ENCODE results near the gene BNC2.
"Not testable (repeated sequence)": the region's sequence is repeated elsewhere in the genome, so short reads cannot be mapped to it uniquely, and the experiment has no call there.

The BNC2 gene

DNA sequence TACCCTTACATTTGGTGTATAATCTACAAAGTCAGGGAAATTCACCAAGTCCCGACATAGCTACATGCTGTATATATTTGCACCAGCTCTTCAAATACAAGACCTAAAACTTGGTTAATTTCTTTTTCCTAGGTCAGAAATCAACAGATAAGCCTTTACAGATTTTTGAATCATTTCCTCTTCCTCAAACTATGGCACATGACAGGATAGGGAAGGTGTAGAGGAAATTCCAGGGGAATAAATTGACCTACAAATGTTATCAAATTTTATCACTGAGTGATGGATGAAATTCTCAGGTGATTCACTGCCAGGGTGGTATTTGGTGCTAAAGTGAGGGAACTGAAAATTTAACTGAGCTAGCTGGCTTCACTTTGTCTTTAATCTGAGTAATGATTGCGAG is 360.0 kb downstream of the BNC2 start:
- no peak for DNase-seq (ENCODE audit: low read depth in 2 of 2)

GRCh38 chr9:16509997-16510396 is 360.5 kb downstream of the BNC2 start:
- DNase-seq (ENCODE audit: low read depth in 2 of 2) = no peak

DNA sequence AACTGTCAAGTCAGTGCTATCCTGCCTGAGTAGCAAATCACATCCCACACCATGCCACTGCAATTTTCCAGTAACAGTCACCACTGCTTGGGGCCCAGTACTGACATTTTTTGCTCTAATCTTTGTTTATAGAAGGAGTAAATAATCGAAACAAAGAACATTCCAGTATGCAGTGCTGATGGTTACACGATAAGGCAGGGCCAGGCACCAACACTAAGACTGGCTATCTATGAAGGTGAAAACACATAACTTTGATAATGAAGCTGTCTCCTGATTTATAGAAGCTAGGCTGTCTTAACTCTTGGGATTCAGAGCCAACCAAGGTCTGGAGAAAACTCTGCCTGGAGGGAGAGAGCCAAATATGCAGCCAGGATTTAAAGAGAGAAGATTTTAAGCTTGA is 365.3 kb downstream of the BNC2 start:
- no peak for DNase-seq (ENCODE audit: low read depth in 2 of 2)

- no peak for DNase-seq (ENCODE audit: low read depth in 2 of 2)
These were observed 368.7 kb downstream of the BNC2 start for GRCh38 chr9:16501726-16502125.

DNA sequence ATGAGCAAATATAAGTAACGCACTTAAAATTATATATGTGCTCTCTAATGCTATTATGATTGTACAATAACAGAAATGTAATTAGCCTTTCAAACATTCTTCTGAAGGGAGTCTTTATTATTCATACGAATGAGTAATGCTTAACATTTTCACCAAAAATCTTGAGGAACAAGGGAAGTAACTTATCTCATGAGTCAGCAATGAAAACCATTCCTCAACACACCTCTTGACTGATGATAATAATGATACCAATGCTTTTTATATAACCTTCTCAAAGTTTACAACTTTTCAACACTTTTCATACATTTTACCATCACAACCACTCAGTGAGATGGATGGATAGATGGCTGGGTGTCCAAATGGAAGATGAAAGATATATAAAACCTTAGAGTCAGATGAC is 369.3 kb downstream of the BNC2 start:
- DNase-seq (ENCODE audit: low read depth in 2 of 2) = peak; percentile 62 to 64

DNA sequence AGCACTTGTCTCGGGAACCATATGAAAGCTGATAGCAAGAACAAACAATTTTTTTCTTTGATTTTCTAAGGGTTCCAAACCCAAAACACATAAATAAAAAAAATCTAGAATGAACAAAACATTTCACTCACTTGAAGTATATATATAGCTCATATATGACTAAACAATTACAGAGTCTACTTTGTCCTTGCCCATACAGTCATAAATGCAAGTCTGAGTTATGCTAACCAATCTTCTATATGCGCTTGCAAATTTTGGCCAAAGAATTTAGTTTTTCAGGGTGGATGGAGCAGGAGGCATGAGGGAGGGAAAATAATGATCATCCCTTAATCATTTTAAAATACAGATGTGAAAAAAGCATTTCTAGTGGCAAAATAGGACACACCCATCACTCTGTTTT is 370.1 kb downstream of the BNC2 start:
- DNase-seq (ENCODE audit: low read depth in 2 of 2) = no peak

- no peak for DNase-seq (ENCODE audit: low read depth in 2 of 2)
These were observed 370.6 kb downstream of the BNC2 start for GRCh38 chr9:16499892-16500291.

GRCh38 chr9:16496908-16497307 is 373.6 kb downstream of the BNC2 start:
- no peak for DNase-seq (ENCODE audit: low read depth in 2 of 2)

DNA sequence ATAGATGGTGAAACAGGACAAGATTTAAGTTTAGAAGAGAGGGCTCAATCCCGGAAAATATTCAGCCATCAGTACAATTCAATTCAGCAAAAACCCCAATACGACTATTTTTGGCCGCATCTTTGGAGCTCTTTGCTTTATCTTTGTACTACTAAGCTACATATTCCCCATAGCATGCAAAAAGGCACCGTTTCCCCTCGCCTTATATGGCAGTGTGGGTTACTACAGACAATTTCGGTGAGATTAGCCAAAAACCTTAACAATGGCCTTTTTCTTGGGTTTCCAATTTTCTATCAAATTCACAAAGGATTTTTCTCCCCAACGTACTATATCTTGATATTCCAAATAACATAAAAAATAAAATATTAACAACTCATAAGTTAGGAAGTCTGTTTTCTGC is 382.6 kb downstream of the BNC2 start:
- no peak for DNase-seq (ENCODE audit: low read depth in 2 of 2)

DNA sequence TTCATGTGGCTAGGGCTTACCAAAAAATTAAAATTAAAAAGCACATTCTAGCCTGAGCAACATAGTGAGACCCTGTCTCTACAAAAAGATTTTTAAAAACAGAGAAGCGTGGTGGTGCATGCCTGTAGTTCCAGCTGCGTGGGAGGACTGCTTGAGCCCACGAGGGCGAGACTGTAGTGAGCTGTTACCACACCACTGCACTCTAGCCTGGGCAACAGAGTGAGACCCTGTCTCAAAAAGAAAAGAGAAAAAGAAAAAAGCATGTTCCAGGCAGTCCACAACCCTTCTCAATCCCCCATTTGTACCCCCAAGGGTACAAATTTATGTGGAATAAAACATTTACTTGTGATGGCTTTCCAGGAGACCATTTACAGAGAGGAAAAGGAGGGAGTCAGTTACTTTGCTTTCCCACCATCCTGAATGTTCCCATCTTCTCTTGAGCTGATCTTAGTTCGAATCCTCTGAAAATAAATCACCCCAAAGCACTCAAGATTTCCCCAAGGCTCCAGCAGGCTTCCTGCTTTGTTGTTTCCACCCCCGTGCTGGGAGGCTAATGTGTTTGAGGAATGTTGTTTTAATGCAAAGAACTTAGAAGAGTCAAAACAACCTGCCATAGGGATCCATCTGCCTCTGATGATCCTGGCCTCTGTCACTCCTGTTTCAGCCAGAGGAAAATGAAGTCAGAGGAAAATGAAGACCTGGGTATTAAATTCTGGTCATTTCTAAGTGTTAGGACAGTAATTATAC is 384.7 kb downstream of the BNC2 start:
- DNase-seq (ENCODE audit: low read depth in 2 of 2) = no peak

DNA sequence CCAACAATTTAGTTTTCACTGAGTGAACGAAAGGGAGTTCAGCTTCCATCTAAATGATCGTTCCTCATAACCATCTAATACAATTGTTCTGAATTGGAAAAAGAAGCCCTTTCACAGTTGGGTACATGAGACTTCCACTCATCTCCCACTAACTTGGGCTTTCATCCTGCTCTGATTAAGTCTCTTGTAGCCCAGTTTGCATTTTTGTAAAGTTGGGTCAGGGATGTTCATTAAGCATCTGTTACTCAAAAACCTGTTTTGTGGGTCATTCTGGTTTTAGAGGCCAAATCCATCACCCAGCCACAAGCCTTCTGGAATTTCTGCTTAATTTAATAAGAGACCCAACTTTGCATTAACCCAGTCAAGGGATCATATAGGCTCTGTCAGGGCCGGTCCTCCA is 385.3 kb downstream of the BNC2 start:
- DNase-seq (ENCODE audit: low read depth in 2 of 2) = no peak

DNA sequence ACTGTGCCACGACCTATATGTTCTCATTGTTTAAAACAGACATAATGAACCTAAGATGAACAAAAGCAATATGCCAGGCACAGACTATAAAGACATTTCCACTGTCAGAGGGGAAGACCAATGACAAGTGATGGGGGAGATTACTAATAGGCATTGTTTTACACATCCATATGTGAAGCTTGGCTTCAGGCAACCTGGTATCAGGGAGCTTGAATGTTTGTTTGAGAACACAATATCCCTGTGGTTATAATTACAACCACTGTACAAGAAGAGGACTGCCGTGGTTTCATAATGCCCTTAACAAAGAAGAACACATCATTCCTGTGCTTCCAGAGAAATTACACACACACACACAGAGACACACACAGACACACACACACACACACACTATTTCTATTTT is 385.7 kb downstream of the BNC2 start:
- peak in 1 of 2 experiments; percentile 16 for DNase-seq (ENCODE audit: low read depth in 2 of 2)

- DNase-seq (ENCODE audit: low read depth in 2 of 2) = no peak
These were observed 386.3 kb downstream of the BNC2 start for GRCh38 chr9:16484180-16484579.

DNA sequence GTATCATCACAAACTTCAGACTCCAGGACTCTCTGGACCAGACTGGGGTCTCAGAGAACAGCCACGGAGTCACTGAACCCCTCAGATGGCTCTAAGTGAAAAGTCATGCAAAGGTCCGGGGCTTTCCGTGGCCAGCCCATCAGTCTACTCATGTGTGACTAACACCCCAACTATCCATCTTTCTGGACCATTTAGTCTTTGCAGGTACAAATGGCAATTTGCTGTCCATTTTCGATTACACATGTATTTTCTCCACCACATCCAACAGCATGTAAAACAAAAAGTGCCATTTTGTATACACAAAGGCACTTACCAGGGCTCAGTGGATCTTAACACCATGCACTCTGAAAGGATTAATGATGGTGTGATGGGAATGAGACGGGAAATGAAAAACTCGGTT is 387.7 kb downstream of the BNC2 start:
- DNase-seq (ENCODE audit: low read depth in 2 of 2) = no peak

- not testable (repeated sequence) for DNase-seq (ENCODE audit: low read depth in 2 of 2)
These were observed 389.9 kb downstream of the BNC2 start for GRCh38 chr9:16480584-16480983.

- peak; percentile 29 to 37 for DNase-seq (ENCODE audit: low read depth in 2 of 2)
These were observed 394.5 kb downstream of the BNC2 start for GRCh38 chr9:16475996-16476395.

DNA sequence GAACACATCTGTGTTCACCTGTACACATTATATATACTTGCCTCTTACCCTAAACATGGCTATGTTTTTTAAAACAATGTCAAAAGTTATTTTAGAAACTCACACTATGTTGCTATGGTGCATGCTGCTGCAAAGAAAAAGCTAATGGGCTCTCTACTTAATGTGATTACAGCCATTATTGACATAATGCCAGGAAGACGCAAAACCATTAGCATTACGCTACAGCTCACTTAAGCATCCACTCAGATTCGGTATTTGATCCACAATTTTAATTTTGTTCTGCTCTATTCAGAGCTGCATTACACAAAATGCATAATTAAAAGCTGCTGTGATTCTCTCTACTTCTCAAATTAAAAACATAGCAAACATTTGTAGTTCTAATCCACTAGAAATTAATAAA is 395.2 kb downstream of the BNC2 start:
- DNase-seq (ENCODE audit: low read depth in 2 of 2) = no peak

GRCh38 chr9:16469184-16469583 is 401.3 kb downstream of the BNC2 start:
- DNase-seq (ENCODE audit: low read depth in 2 of 2) = no peak

DNA sequence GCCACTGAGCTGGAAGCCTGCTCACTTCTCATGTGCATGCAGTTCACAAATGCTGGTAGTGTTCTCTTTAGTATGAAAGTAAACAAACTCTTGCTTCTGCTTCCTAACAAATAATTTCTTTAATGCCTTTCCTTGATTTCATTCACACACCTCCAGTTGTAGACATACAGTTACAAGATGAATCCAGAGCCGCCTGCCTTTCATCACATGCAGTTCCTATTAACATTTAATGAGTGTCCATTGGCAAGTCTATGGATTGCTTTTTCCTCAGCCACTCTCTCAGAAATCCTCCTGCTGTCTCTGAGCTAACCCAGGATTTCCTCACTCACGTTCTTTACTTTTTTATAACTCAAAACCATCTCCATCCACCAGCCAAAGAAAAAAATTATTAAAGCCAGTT is 408.6 kb downstream of the BNC2 start:
- DNase-seq (ENCODE audit: low read depth in 2 of 2) = no peak

DNA sequence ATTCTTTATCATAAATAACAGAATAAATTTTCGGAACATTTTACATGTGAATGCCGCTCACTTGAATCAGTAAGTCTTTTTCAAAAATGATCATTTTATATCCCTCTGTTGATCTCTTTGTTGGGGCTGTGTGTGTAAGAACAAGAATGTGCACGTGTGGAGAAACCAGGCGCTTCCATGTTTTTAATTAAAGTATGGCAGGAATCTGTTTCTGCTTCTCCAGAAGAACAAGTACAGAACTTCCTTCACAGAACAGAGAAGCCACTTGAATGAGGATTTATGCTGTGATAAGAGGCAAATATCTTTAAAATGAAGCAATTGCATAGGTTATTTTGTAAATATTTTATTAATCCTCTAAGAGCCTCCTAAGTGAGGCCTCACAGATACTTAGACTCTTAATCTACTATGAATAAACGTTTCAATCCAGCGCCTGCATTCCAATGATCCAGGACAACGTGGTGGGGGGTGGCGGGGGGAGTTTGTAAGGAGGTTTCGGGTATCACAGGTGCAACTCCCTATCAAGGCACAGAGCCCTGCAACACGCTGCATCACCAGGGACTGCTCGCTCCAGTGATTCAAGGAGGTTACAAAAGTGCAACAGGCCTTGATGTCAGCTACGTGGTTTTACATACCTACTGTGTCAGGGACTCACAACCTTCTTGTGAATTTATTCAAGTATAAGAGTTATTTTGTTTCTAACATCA is 409.2 kb downstream of the BNC2 start:
- peak; percentile 36 to 52 for DNase-seq (ENCODE audit: low read depth in 2 of 2)

GRCh38 chr9:16460696-16461095 is 409.8 kb downstream of the BNC2 start:
- peak; percentile 21 to 24 for DNase-seq (ENCODE audit: low read depth in 2 of 2)

DNA sequence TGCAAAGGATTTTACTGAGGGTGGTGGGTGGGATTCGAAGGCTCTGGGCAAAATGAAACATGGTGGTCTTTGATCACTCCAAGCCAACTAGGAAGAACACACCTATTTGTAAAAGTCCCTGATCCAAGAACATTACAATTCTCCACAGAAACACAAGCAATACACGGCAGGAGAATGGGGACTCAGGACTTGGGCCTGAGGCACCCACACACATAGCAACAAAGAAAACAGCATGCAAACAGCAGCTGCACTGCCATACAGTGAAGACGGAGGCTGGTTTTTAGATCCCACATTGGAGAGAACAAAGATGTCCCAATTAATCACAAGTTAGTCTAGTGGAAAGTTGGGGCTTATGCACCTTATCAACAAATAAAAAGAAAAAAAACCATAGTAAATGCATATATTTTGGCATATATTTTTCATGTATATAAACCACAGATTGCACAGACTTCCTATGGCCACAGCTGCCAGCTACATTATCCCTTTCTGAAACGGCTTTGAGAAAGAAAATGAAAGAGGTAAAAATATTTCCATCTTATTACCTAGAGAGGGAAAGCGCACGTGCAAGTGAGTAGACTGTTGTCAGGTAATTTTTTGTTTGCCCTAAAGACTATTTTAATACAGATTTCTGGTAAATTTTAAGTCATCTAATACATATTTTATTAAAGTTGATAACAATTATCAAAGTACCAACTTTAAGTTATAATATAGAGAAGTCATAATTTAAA is 410.9 kb downstream of the BNC2 start:
- DNase-seq (ENCODE audit: low read depth in 2 of 2) = no peak

Measured in fibroblast of skin of left quadriceps (primary cell).